Activated T-helper 2 cell treated with anti-CD3 and anti-CD28 coated beads, Interferon-gamma antibody, Interleukin-2, Interleukin-4, amounts not matched to agents 10 μg/mL and 5 μg/mL and 100 μg/mL, durations not matched to agents 14 hours and 24 hours and 36 hours (primary cell): ENCODE results near the gene CLDN20. TPM values are rescaled to one million over a fixed set of nuclear protein-coding genes. Genes with fewer than 3 reads are reported as not detected.

Experiments used
- DNase-seq: peaks from one replicate; pipeline ENCODE4 v3.0.0; 2021; ENCODE audit warnings: low spot score
- H3K27ac Mint-ChIP-seq: one replicate; pipeline ENCODE4 v1.8.0; 2021; ENCODE audit warnings: mixed read lengths
- H3K27me3 Mint-ChIP-seq: one replicate; pipeline ENCODE4 v1.8.0; 2021; ENCODE audit warnings: low read depth, mixed read lengths
- H3K36me3 Mint-ChIP-seq: one replicate; pipeline ENCODE4 v1.8.0; 2021; ENCODE audit warnings: low read depth, mixed read lengths
- H3K4me1 Mint-ChIP-seq: one replicate; pipeline ENCODE4 v1.8.0; 2021; ENCODE audit warnings: low read depth, mixed read lengths
- H3K4me3 Mint-ChIP-seq: one replicate; pipeline ENCODE4 v1.8.0; 2021; ENCODE audit warnings: low read depth, mild to moderate bottlenecking, moderate library complexity, mixed read lengths
- H3K9me3 Mint-ChIP-seq: one replicate; pipeline ENCODE4 v1.8.0; 2021; ENCODE audit warnings: mixed read lengths
- intact Hi-C: fragments of 100-400 bp; cut with micrococcal nuclease; formaldehyde crosslinking; loops from one replicate; pipeline ENCODE4 v1.15.1; 2023
- total RNA-seq: library from RNA; stranded (reverse); gene quantifications from 2 replicates; pipeline ENCODE4 v1.2.3, GENCODE V29; 2022

Gene CLDN20
- total RNA-seq, 1 donor from 2014 or later: 0.21 TPM

DNA sequence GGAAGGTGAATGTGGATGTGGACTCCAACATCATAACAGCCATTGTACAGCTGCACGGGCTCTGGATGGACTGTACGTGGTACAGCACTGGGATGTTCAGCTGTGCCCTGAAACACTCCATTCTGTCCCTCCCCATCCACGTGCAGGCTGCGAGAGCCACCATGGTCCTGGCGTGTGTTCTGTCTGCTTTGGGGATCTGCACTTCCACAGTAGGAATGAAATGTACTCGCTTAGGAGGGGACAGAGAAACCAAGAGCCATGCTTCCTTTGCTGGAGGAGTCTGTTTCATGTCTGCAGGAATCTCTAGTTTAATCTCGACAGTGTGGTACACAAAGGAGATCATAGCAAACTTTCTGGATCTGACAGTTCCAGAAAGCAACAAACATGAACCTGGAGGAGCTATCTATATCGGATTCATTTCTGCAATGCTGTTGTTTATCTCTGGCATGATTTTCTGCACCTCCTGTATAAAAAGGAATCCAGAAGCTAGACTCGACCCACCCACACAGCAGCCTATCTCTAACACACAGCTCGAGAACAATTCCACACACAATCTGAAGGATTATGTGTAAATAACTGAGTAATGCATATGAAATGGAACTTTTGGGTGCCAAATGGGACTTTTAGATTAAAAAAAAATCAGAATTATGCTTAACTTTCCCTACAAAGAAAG lies 12.1 kb downstream of the CLDN20 start:
- no peaks in the 10 kb centered on the region for H3K9me3 Mint-ChIP-seq
- intact Hi-C loops: no loop called here
- peaks cover 42% of the 10 kb centered on the region for H3K36me3 Mint-ChIP-seq
- H3K27ac Mint-ChIP-seq: no peak overlapping the region
- H3K4me1 Mint-ChIP-seq: peaks cover 11% of the 10 kb centered on the region
- no peaks in the 10 kb centered on the region for H3K27me3 Mint-ChIP-seq
- no peak for DNase-seq
- H3K4me3 Mint-ChIP-seq: no peak overlapping the region

DNA sequence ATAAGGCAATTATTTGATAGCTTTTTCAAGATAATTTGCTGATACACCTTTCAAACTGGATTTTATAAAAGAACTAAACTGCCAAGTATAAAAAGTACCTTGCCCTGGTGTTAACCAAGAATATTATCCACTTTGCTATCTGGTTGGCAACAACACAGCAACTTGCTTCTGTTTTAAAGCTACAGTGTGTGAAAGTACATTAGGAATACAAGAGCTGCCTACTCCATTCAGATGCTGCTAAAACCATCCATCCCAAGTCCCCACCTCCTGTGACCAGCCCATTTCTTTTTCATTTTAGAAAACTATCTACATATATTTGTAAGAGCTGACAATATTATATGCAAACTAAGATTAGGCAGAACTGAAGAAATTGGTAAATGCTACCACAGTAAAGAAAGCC lies 12.8 kb downstream of the CLDN20 start:
- H3K9me3 Mint-ChIP-seq: no peaks in the 10 kb centered on the region

DNA sequence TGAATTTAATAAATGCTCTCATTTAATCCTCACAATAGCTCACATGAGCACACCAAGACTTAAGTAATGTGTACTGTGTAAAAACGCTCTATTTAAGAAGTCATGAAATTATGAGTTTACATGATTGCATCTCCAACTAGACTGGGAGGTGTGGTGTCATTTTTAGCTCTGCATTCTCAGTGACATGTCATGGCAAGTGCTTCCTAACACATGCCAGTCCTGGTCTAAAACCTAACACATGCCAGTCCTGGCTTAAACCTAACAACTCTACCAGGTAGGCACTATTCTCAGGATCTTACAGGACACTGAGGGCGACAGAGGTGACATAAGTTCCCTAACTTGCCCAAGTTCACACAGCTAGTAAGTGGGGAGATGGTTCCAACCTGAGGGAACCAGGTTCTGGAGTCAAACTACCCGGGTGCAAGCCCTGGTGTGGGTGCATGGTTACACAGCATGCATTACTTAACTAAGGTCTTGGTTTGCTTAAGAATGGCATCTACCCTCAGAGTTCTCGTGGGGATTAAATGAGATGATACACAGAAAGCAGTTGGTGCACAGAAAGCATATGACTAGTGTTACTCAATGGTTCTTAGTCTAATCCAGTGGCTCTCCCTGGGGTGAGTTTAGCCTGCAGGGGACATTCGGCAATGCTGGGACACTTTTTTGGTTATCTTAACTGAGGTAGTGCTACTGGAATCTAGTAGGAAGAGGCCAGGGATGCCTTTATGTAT lies 14.7 kb downstream of the CLDN20 start:
- no peaks in the 10 kb centered on the region for H3K27me3 Mint-ChIP-seq
- H3K27ac Mint-ChIP-seq: no peak overlapping the region
- H3K36me3 Mint-ChIP-seq: peaks cover 48% of the 10 kb centered on the region

More for the DNA sequence above, 12.8 kb downstream of the CLDN20 start:
- Mint-ChIP-seq H3K4me3 (no peak overlapping the region), H3K4me1 (peaks cover 9% of the 10 kb centered on the region), H3K27ac (no peak overlapping the region), H3K36me3 (peaks cover 44% of the 10 kb centered on the region), H3K27me3 (no peaks in the 10 kb centered on the region)
- no peak for DNase-seq
- intact Hi-C loops: no loop called here

DNA sequence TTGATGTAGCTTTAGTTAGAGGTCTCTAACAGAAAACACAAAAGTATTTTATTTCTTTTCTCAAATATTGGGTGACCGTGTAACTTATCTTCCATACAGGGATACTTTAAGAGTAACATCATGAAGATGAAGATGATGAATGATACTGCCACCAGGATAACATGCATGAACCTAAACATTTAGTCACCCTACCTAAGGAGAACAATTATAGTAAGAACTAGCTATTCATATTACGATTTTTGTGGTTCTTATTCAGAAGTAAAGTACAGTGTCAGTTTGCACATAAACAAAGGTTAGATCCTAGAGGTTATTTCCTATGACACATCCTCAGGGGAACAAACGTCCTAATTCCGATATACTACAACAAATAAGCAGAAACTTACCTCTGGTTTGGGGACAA lies 21.0 kb downstream of the CLDN20 start:
- Mint-ChIP-seq H3K27me3 (no peaks in the 10 kb centered on the region), H3K4me3 (no peak overlapping the region), H3K27ac (no peak overlapping the region), H3K9me3 (no peaks in the 10 kb centered on the region), H3K4me1 (peaks cover 9% of the 10 kb centered on the region), H3K36me3 (peaks cover 66% of the 10 kb centered on the region)
- DNase-seq: no peak
- intact Hi-C loops: no loop called here

More for the DNA sequence above, 14.7 kb downstream of the CLDN20 start:
- intact Hi-C loops: no loop called here
- no peak for DNase-seq
- H3K9me3 Mint-ChIP-seq: no peaks in the 10 kb centered on the region
- peaks cover 5% of the 10 kb centered on the region for H3K4me1 Mint-ChIP-seq
- H3K4me3 Mint-ChIP-seq: no peak overlapping the region

DNA sequence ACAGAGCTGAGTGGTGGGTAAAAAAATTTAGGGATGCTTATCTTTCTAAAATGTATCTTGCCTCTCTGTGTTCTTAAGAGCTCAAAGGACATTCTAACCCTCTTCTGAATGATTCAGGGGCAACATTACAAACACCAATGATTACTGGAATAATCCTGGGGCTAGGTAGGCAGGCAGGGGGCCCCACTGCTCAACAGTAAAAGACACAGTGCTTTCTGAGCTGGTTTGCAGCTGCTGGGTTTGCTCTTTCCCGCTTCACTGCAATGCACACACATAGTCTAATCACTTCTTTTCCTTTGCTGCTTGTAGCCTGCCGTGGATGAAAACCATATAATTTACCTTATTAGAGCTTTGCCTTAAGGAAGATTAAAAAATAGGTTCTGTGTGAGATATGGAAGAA lies 23.9 kb downstream of the CLDN20 start:
- Mint-ChIP-seq H3K27ac (no peak overlapping the region), H3K27me3 (no peaks in the 10 kb centered on the region), H3K36me3 (peaks cover 62% of the 10 kb centered on the region), H3K9me3 (no peaks in the 10 kb centered on the region), H3K4me1 (peaks cover 9% of the 10 kb centered on the region), H3K4me3 (no peak overlapping the region)
- no peak for DNase-seq
- intact Hi-C loops: no loop called here

DNA sequence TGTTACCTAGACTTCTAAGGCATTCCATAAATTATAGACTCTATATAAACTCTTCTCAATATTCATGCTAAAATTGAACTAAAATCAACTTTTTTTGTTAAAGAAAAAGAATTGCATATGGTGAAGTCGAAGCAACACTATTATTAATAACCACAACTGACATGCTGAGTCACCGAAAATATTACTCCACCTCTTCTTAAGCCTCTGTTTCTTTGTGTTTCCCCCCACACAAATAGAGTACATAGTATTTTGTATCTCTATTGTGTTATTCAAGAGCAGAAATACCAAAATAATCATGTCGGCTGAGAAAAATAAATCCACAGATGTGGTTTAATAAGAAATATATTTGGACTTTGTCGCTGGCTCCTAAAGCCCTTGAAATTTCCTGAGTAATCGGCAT lies 26.7 kb downstream of the CLDN20 start:
- peaks cover 63% of the 10 kb centered on the region for H3K36me3 Mint-ChIP-seq
- DNase-seq: no peak
- H3K27me3 Mint-ChIP-seq: no peaks in the 10 kb centered on the region
- no peak overlapping the region for H3K4me3 Mint-ChIP-seq
- intact Hi-C loops: no loop called here
- peaks cover 3% of the 10 kb centered on the region for H3K4me1 Mint-ChIP-seq
- H3K9me3 Mint-ChIP-seq: no peaks in the 10 kb centered on the region
- no peak overlapping the region for H3K27ac Mint-ChIP-seq

DNA sequence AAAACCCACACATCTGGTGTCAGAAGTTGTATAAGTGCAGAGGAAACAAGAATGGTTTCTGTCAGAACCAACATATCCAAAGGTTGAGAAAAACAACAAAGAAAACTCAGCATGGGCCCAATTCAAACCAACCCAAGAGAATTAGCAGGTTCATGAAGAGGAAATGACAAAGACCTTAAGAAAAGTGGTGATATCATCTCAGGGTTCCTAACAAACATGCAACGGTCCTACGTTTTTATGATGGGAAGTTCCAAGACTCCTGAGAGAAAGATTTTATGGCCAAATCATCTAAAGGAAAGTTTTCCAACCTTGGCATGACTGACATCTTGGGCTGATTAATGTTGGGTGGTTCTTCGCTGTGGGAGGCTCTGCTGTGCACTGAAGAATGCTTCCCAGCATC lies 27.5 kb downstream of the CLDN20 start:
- DNase-seq: no peak
- peaks cover 63% of the 10 kb centered on the region for H3K36me3 Mint-ChIP-seq
- H3K9me3 Mint-ChIP-seq: no peaks in the 10 kb centered on the region
- H3K27me3 Mint-ChIP-seq: no peaks in the 10 kb centered on the region
- no peak overlapping the region for H3K27ac Mint-ChIP-seq
- peaks cover 3% of the 10 kb centered on the region for H3K4me1 Mint-ChIP-seq
- intact Hi-C loops: no loop called here
- H3K4me3 Mint-ChIP-seq: no peak overlapping the region

DNA sequence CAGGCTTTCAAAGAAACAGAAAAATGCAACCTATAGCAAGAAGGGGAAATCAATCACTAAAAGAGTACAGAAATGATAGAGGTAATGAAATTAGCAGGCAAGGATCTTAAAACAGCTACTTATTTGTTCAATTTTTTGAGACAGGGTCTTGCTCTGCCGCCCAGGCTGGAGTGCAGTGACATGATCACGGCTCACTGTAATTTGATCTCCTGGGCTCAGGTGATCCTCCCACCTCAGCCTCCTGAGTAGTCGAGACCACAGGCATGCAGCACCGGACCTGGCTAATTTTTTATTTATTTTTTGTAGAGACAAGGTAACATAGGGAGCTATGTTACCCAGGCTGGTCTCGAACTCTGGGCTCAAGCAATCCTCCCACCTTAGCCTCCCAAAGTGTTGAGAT lies 28.9 kb downstream of the CLDN20 start:
- no peaks in the 10 kb centered on the region for H3K9me3 Mint-ChIP-seq
- DNase-seq: no peak
- peaks cover 10% of the 10 kb centered on the region for H3K4me1 Mint-ChIP-seq
- intact Hi-C loops: no loop called here
- no peaks in the 10 kb centered on the region for H3K27me3 Mint-ChIP-seq
- peaks cover 69% of the 10 kb centered on the region for H3K36me3 Mint-ChIP-seq
- no peak overlapping the region for H3K27ac Mint-ChIP-seq
- H3K4me3 Mint-ChIP-seq: no peak overlapping the region

DNA sequence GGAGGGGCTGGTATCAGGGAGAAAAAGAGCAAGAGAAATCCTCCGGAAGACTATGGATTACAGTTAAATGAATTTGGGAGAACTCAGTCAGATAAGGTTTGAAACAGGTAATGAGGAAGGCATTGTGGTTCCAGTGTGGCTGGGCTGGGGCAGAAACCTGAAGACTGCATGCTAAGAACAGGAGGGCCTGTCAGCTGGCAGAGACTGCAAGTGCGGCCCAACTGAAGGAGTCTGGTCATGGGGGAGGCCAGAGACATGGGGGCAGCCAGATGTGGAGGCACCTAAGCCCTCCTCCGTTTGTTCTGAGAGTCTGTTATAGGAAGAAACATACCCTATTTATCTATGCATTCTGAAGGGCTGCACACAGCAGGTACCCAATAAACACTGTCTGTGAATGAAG lies 33.9 kb downstream of the CLDN20 start:
- no peaks in the 10 kb centered on the region for H3K9me3 Mint-ChIP-seq
- no peaks in the 10 kb centered on the region for H3K27me3 Mint-ChIP-seq
- peaks cover 7% of the 10 kb centered on the region for H3K4me1 Mint-ChIP-seq
- no peak overlapping the region for H3K4me3 Mint-ChIP-seq
- DNase-seq: no peak
- no peak overlapping the region for H3K27ac Mint-ChIP-seq
- peaks cover 60% of the 10 kb centered on the region for H3K36me3 Mint-ChIP-seq
- intact Hi-C loops: no loop called here

DNA sequence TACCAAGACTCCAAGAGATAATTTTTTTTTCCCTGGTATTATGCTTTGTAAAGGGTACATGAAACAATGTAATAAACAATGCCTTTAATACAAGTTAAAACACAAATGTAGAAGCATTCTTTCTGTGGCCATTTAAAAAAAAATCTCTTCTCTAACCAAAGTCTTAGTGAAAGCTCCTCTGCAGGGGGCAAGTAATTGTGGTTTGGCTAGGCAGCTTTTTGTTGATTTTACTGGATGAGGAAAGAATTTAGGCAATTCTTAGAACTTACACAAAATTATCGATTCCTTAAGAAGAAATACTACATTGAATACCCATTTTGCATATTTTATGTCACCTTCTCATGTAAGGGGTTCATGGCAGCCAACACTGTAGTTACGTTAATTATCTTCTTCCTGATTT lies 38.1 kb downstream of the CLDN20 start:
- Mint-ChIP-seq H3K27ac (no peak overlapping the region), H3K4me3 (no peak overlapping the region), H3K27me3 (no peaks in the 10 kb centered on the region), H3K36me3 (peaks cover 62% of the 10 kb centered on the region), H3K4me1 (peaks cover 8% of the 10 kb centered on the region), H3K9me3 (no peaks in the 10 kb centered on the region)
- DNase-seq: no peak
- intact Hi-C loops: no loop called here

DNA sequence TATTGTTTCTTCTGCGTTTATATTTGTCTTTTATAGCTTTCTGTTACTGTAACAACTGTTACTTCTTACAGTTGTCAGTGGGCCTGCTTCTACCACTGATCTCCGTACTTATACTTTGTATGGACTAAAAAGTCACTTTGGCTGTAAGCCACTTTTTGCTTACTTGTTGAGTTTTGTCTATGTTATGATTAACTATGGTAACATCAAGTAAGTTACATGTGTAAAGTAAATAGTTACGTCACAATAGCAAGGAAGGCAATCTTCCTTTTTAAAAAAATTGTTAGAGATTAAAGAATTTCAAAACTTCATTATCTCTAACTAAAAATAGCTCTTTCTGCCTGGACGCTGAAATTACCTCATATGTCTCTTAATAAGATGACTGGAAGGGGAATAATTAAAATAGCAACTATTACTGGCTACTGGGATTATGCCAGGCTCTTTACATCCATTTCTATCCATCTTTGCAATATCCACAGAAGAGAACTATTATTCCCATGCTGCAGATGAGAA lies 39.6 kb downstream of the CLDN20 start:
- H3K27me3 Mint-ChIP-seq: no peaks in the 10 kb centered on the region
- no peaks in the 10 kb centered on the region for H3K9me3 Mint-ChIP-seq
- H3K36me3 Mint-ChIP-seq: peaks cover 64% of the 10 kb centered on the region
- H3K4me3 Mint-ChIP-seq: no peak overlapping the region
- intact Hi-C loops: no loop called here
- H3K4me1 Mint-ChIP-seq: peaks cover 10% of the 10 kb centered on the region
- no peak overlapping the region for H3K27ac Mint-ChIP-seq
- DNase-seq: no peak

DNA sequence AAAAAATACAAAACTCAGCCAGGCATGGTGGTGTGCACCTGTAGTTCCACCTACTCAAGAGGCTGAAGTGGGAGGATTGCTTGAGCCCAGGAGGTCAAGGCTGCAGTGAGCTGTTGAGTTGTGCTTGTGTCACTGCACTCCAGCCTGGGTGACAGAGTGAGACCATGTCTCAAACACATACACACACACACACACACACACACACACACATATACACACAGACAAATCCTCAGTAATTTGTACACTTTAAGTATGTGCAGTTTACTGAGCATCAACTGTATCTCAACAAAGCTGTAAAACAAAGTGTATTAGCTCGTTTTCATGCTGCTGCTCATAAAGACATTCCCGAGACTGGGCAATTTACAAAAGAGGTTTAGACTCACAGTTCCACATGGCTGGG lies 43.1 kb downstream of the CLDN20 start:
- H3K27me3 Mint-ChIP-seq: no peaks in the 10 kb centered on the region
- H3K27ac Mint-ChIP-seq: no peak overlapping the region
- H3K9me3 Mint-ChIP-seq: no peaks in the 10 kb centered on the region
- no peak overlapping the region for H3K4me3 Mint-ChIP-seq
- peaks cover 25% of the 10 kb centered on the region for H3K4me1 Mint-ChIP-seq
- intact Hi-C loops: no loop called here
- H3K36me3 Mint-ChIP-seq: peaks cover 70% of the 10 kb centered on the region
- DNase-seq: no peak

DNA sequence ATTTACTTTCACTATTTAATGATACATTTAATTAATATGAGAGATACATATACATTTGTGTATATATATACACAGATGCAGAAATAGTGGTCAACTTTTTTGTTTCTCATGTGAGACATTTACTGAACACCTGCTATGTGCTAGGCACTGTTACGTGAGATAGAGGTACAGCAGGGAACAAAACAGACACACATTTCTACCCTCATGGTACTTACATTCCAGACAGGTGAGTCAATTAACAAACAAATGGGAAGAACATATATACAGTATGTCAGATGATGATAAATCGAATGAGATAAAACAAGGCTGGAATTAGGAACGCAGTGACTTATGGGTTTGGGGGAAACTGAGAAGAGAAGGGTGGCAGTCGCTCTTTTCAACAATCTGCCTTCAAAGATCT lies 45.3 kb downstream of the CLDN20 start:
- H3K4me1 Mint-ChIP-seq: peaks cover 38% of the 10 kb centered on the region
- H3K36me3 Mint-ChIP-seq: peaks cover 71% of the 10 kb centered on the region
- intact Hi-C loops: no loop called here
- no peaks in the 10 kb centered on the region for H3K27me3 Mint-ChIP-seq
- no peak overlapping the region for H3K4me3 Mint-ChIP-seq
- no peak for DNase-seq
- no peaks in the 10 kb centered on the region for H3K9me3 Mint-ChIP-seq
- H3K27ac Mint-ChIP-seq: no peak overlapping the region
